Right lung (tissue), 5 donors: ENCODE measurements around the gene PIGK. TPM values are rescaled to one million over a fixed set of nuclear protein-coding genes. Genes with fewer than 3 reads are reported as not detected.

Source experiments
- DNase-seq, 2 donors: peaks; one replicate each; pipeline ENCODE4 v3.0.0-alpha.2; 2013
- polyA plus RNA-seq, 5 donors: library from polyadenylated mRNA; unstranded; fragments of 120-200 nt; gene quantifications; one replicate each; pipeline versions ENCODE4 v1.2.1 to v1.2.3, GENCODE V29; 2013; ENCODE audit warnings: inconsistent platforms in 1 of 5, low replicate concordance in 1 of 5; ENCODE audit not compliant: insufficient read length in 5 of 5, insufficient read depth in 1 of 5

Gene PIGK
- polyA plus RNA-seq, 5 donors, result 26.9 to 41.4 (median 38.4) TPM

- DNase-seq, result no peak
These were observed 114.6 kb downstream of the PIGK start for GRCh38 chr1:77104672-77105071.

- no peak for DNase-seq
These were observed 115.7 kb downstream of the PIGK start for GRCh38 chr1:77103486-77103885.

- DNase-seq, result no peak
These were observed 118.4 kb downstream of the PIGK start for GRCh38 chr1:77100875-77101274.

- DNase-seq, result no peak
These were observed 122.6 kb downstream of the PIGK start for GRCh38 chr1:77096496-77097255.

DNA sequence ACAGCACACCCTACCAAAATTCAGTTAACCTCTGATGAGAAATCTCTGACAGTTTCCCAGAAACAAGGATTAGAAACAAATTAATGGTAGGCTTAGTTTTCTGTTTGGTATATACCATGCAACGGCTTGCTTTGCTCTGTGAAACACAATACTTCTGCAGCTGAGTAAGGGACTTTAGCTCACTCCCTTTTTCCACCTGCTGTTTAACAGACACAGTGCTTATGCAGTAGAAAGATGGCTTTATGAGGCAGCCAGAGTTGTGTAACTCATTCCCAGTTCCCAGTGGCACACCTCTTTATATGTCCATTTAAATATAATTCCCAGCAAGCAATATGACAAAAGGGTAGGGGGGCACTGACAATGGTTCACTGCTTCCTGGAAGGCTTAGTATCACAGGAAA, 124.0 kb downstream of the PIGK start:
- DNase-seq, result no peak

DNA sequence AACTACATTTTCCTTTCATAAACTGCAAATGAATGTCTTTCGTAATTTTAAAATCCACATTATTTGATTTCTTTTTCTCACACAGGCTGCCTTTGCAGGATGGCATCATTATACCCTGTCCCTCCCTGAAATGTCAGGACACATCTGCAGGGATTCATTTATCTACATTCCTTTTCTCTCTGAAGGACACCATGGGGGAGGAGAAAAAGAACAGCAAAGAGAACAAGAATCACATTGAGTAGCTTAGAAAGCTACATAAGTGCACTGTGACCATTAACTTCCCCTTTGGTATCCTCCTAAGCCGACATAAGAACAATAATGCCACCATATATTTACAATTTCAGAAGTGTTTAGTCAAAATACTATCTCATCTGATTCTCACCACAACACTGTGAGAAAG, 129.5 kb downstream of the PIGK start:
- DNase-seq, result no peak

- DNase-seq, result no peak
These were observed 134.1 kb downstream of the PIGK start for GRCh38 chr1:77085109-77085508.

GRCh38 chr1:77084457-77084856, 134.8 kb downstream of the PIGK start:
- DNase-seq, result no peak

GRCh38 chr1:77081834-77082233, 137.4 kb downstream of the PIGK start:
- DNase-seq, result no peak

DNA sequence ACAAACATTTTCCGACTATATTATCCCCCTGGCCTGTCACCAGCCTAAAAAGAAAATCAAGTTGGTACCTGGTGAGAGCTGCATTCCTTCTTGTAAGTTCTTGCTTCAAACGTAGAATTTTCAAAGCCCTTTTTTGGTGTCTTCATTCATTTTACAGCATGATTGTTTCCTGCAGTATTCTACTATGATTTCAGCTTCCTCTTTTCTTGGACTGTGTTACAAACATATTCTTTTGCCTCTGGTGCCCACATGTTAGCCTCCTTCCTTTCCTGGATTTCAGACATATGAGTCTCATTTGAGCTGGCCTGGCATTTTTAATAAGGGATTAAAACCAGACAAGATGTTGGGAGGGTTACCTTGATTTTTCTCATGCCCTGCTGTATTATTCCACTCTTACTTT, 142.5 kb downstream of the PIGK start:
- no peak for DNase-seq

DNA sequence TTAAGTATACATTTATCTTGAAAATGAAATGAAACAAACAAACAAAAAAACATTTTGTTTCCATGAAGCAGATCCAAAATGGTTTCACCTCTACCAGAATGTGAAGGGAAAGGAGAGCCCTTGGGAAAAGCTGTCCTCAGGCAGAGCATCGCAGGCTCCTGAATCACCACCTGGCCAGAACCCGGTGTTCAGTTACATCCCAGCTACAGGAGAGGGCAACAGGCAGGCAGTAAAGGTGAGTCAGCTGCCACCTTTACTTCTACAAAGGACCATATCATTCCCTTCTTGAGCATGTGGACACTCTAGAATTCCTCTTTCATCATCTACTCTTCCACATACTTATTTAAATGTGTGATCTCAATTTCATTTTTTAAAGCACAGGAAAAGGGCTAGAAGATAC, 151.2 kb downstream of the PIGK start:
- DNase-seq, result no peak

DNA sequence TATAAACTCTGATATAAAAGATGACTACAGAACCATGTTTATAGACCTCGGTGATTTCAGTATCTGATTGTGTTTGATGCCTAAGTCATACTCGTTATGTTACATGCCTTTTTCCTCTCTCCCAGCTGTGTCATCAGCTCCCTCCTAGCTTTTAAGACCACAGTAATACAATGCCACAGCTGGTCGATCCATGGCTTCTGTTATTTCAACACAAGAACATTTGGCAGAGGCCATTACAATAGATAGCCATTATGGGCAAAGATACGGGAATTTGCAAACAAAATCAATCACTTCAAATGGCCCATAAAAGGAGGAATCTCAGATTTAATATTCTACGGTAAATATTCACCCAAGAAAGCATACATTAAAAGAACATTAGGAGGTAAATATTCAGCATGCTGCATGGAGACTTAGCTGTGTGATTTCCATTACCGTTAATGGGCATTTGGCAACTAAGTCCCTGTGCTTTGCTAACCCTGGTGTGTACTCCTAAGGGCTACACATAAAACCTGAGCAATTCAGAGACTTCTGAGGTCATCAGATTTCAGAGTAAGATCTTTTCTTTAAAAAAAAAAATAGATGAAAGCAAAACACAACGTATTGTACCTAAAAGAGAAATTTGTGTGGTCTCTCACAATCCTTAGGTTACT, 153.4 kb downstream of the PIGK start:
- no peak for DNase-seq

DNA sequence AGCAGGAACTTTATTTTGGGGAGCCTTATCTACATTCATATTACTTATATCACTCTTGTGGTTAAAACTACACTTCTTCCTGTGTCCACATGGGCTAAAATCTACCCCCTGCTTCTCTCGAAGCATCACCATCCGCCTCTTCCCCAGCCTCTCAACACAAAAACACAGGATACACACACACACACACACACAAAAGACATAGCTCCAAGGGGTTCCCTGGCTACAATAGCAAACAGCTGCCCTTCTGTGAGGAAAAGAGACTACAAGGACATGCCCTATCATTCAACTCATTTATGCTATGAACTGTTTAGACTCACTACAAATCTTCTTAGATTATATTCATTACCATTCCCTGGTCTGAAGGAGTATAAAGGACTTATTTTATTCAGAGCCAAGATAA, 155.0 kb downstream of the PIGK start:
- no peak for DNase-seq

DNA sequence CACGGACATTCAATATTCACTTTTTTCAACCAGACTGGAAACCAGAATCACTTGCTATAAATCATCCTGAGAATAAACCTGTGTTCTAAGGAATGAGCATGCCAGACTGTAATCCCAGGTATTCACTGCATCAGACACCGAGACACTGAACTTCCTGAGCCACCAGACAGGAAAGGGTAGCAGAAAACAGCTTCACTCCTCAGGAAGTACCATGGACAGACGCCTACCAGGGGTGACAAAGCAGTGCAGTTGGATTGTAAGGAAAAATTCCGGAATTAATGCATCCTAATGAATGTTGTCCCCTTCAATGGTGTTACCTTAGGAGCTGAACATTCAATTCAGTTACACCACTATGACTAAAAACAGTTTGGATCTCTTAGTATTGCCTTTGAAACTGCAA, 156.1 kb downstream of the PIGK start:
- no peak for DNase-seq

GRCh38 chr1:77061162-77061561, 158.1 kb downstream of the PIGK start:
- no peak for DNase-seq

GRCh38 chr1:77060000-77060399, 159.2 kb downstream of the PIGK start:
- DNase-seq, result peak; percentile 13 to 14

DNA sequence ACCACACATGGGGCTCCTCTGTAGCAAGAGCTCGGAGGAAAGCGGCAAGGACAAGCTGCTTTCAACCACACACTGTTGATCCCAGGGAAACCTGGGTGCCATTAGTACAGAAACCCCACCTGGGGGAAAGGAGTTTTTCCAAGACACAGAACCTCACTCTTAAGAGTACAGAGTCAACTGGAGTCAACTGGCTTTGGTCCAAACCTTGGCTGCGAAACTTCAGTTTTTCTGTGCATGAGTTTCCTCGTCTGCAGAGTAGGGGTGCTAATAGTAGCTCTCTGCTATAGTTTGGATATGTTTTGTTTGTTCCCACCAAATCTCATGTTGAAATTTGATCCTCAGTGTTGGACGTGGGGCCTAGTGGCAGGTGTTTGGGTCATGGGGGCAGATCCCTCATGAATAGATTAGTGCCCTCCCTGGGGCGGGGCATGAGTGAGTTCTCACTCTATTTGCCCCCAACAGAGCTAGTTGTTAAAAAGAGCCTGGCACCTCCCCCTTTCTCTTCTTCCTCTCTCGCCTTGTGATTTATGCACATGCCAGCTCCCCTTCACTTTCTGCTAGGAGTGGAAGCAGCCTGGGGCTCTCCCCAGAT, 161.1 kb downstream of the PIGK start:
- DNase-seq, result no peak

GRCh38 chr1:77056525-77056924, 162.7 kb downstream of the PIGK start:
- DNase-seq, result no peak

- no peak for DNase-seq
These were observed 167.8 kb downstream of the PIGK start for GRCh38 chr1:77051425-77051824.

GRCh38 chr1:77048615-77049005, 170.6 kb downstream of the PIGK start:
- DNase-seq, result no peak

GRCh38 chr1:77047978-77048614, 171.1 kb downstream of the PIGK start:
- DNase-seq, result no peak

DNA sequence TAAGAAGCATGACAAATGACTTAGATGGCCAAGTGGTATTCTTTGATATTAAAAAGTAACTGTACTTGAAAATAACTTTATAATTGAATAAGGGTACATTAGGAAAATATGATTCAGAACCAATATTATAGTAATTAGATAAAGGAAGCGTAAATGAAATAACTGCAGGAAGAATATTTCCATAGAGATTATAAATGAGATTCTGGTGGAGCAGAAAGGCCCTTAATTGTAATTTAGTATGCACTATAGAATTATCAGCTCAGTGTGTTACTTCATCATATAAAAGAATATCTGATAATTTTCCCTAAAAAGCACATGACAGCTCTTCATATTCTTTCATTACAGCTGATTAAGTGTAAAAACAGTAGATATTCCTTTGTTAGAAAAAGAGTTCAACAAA, 171.7 kb downstream of the PIGK start:
- DNase-seq, result no peak
